Measurements from ENCODE around the gene CHRNB4.

DNA sequence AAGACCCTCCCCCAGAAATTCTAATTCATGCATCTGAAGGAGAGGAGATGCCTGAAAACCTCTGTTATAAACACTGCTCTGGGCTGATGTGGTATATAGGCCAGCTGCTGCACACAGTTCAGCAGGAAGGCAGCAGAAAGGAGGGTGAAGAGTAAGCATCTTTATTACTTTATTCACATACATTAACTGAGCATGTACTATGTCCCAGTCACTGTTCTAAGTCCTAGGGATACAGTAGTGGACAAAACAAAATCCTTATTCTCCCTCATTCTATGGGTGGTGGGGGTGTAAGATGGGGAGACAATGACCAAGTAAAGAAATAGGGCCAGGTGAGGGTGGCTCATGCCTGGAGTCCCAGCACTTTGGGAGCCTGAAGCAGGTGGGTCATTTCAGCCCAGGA, 17.8 kb upstream of the CHRNB4 start:
- TF ChIP-seq, protein P1, sequence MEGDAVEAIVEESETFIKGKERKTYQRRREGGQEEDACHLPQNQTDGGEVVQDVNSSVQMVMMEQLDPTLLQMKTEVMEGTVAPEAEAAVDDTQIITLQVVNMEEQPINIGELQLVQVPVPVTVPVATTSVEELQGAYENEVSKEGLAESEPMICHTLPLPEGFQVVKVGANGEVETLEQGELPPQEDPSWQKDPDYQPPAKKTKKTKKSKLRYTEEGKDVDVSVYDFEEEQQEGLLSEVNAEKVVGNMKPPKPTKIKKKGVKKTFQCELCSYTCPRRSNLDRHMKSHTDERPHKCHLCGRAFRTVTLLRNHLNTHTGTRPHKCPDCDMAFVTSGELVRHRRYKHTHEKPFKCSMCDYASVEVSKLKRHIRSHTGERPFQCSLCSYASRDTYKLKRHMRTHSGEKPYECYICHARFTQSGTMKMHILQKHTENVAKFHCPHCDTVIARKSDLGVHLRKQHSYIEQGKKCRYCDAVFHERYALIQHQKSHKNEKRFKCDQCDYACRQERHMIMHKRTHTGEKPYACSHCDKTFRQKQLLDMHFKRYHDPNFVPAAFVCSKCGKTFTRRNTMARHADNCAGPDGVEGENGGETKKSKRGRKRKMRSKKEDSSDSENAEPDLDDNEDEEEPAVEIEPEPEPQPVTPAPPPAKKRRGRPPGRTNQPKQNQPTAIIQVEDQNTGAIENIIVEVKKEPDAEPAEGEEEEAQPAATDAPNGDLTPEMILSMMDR (IDR thresholded peaks at IDR 0.05 in 8 of 11, conservative IDR thresholded peaks at IDR 0.05 in 3 of 11), result no peak
- TF ChIP-seq POLR2A (IDR thresholded peaks at IDR 0.05), result no peak

Data from spleen (tissue), 7 donors.